IPS-NIHi7 (cell line): ENCODE measurements around the gene GPR183.

Experiments
- DNase-seq: peaks from one replicate; pipeline ENCODE4 v3.0.0; 2012; ENCODE audit warnings: mixed read lengths; ENCODE audit errors: extremely low spot score

GPR183 gene

GRCh38 chr13:99339230-99339721 is 32.1 kb upstream of the GPR183 start:
- DNase-seq: no peak

GRCh38 chr13:99335603-99336002 is 28.4 kb upstream of the GPR183 start:
- DNase-seq: no peak

GRCh38 chr13:99335087-99335486 is 27.9 kb upstream of the GPR183 start:
- no peak for DNase-seq

GRCh38 chr13:99334221-99334620 is 27.0 kb upstream of the GPR183 start:
- no peak for DNase-seq

- no peak for DNase-seq
Observed at GRCh38 chr13:99332456-99332855, 25.3 kb upstream of the GPR183 start.

GRCh38 chr13:99331881-99332293 is 24.7 kb upstream of the GPR183 start:
- no peak for DNase-seq

- no peak for DNase-seq
Observed at GRCh38 chr13:99330942-99331341, 23.7 kb upstream of the GPR183 start.

- DNase-seq: no peak
Observed at GRCh38 chr13:99329477-99329876, 22.3 kb upstream of the GPR183 start.

- no peak for DNase-seq
Observed at GRCh38 chr13:99327761-99328160, 20.6 kb upstream of the GPR183 start.

- no peak for DNase-seq
Observed at GRCh38 chr13:99327126-99327525, 19.9 kb upstream of the GPR183 start.

GRCh38 chr13:99326012-99326411 is 18.8 kb upstream of the GPR183 start:
- DNase-seq: no peak

- DNase-seq: no peak
Observed at GRCh38 chr13:99323488-99323887, 16.3 kb upstream of the GPR183 start.

GRCh38 chr13:99322297-99323103 is 15.3 kb upstream of the GPR183 start:
- no peak for DNase-seq

GRCh38 chr13:99321709-99322108 is 14.5 kb upstream of the GPR183 start:
- no peak for DNase-seq

GRCh38 chr13:99320693-99321481 is 13.7 kb upstream of the GPR183 start:
- DNase-seq: no peak

GRCh38 chr13:99316657-99317256 is 9.6 kb upstream of the GPR183 start:
- no peak for DNase-seq

GRCh38 chr13:99316224-99316623 is 9.0 kb upstream of the GPR183 start:
- DNase-seq: no peak

GRCh38 chr13:99315186-99315585 is 8.0 kb upstream of the GPR183 start:
- DNase-seq: no peak

- no peak for DNase-seq
Observed at GRCh38 chr13:99314640-99315176, 7.5 kb upstream of the GPR183 start.

GRCh38 chr13:99313941-99314340 is 6.7 kb upstream of the GPR183 start:
- no peak for DNase-seq

- peak; percentile 18 for DNase-seq
Observed at GRCh38 chr13:99313501-99313900, 6.3 kb upstream of the GPR183 start.

GRCh38 chr13:99312493-99312883 is 5.3 kb upstream of the GPR183 start:
- no peak for DNase-seq
